K562 (cell line): ENCODE data around the gene DOCK4.

Source experiments
- EZH2 ChIP-seq: IDR thresholded peaks from 2 replicates; pipeline ENCODE4 v1.6.1; 2012; ENCODE audit warnings: low read depth, mild to moderate bottlenecking, inconsistent platforms, low read length, borderline replicate concordance
- HDGF ChIP-seq: fragments of 450-650 bp; IDR thresholded peaks from 2 replicates; pipeline ENCODE4 v1.6.1; 2016
- HMG20A ChIP-seq: fragments of 450-650 bp; formaldehyde crosslinking; conservative IDR thresholded peaks from 2 replicates; pipeline ENCODE4 v1.4.0; 2020; ENCODE audit warnings: mild to moderate bottlenecking, mixed read lengths

- TF ChIP-seq HDGF (no peak), HMG20A (CRISPR knock-in tag) (no peak), EZH2 (no peak)
Observed at GRCh38 chr7:111900283-111900682, 305.9 kb downstream of the DOCK4 start.
